ENCODE measurements around the gene QKI. TPM values are rescaled to one million over a fixed set of nuclear protein-coding genes. Genes with fewer than 3 reads are reported as not detected.

Gene QKI
- total and polyA plus RNA-seq, 2 donors (not counting 3 experiments of a cell fraction or from before 2014, with no cell fraction given) = 178 to 232 TPM

DNA sequence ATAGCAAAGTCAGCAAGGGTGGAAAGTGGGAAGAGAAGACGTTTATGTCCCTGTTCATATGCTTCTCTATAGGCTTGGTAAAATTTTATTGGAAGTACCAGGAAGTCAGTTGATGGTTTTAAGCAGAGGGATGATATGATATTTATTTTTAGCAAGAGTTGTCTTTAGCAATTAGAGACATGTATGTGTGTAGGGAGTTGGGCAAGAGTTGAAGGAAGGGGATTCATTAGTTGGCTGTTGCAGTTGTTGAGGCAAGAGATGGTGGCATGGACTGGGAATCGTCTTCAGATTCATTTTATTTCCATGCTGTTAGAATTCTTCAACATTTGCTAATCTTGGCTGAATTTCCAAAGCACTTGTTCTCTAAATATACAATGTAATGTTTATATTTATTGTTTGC is 85.6 kb downstream of the QKI start:
- Histone ChIP-seq H4K20me1 (replicated peaks; ENCODE audit: control insufficient read depth, extremely low read depth, insufficient read depth, low read length) (peaks cover 37% of the 10 kb centered on the region), H3K79me2 (ENCODE audit: control insufficient read depth, insufficient read depth, low read length) (peaks cover 100% of the 10 kb centered on the region), H3K9ac (replicated peaks; ENCODE audit: extremely low read depth, insufficient read depth, low read length) (no peak overlapping the region), H3K27ac (ENCODE audit: insufficient read depth, low read depth, low read length) (no peak overlapping the region), H3K27me3 (ENCODE audit: control insufficient read depth in 2 of 2, insufficient read depth in 2 of 2, low read length in 2 of 2) (no peaks in the 10 kb centered on the region), H3K4me2 (ENCODE audit: insufficient read depth, low read length) (no peak overlapping the region), H3K36me3 (ENCODE audit: control insufficient read depth in 2 of 2, extremely low read depth in 1 of 2, insufficient read depth in 2 of 2, low read length in 2 of 2) (no peaks in the 10 kb centered on the region), H3K9me3 (replicated peaks; ENCODE audit: control insufficient read depth, insufficient read depth, low read length) (no peaks in the 10 kb centered on the region), H3K9me1 (replicated peaks; ENCODE audit: control insufficient read depth, extremely low read depth, insufficient read depth, low read length) (peaks cover 4% of the 10 kb centered on the region), H3K4me3 (replicated peaks in 1 of 3; ENCODE audit: insufficient read depth in 1 of 3, low read depth in 1 of 3, low read length in 3 of 3) (no peak overlapping the region), H3K4me1 (ENCODE audit: control insufficient read depth, extremely low read depth, insufficient read depth, low read length) (peaks cover 2% of the 10 kb centered on the region), H2AFZ (ENCODE audit: low read depth, low read length) (no peak overlapping the region)
- ChIA-PET POLR2A (no interaction called here), CTCF (interaction anchor here (1.4 to 1.6 kb wide), 3 partner anchors 9 to 17 kb away, joined by 4 to 5 read pairs (median 4); no protein-coding TSS in a partner anchor)
- dilution Hi-C loops (cut with MboI; ENCODE audit: extremely low pct_ligation_motif_present, low sequenced_read_pairs) = no loop called here
- intact Hi-C loops (cut with micrococcal nuclease) = no loop called here
- no peak for DNase-seq (ENCODE audit: low read depth, low spot score)
- no peak for FAIRE-seq
- TF ChIP-seq EZH2 (IDR thresholded peaks at IDR 0.05; ENCODE audit: borderline replicate concordance, low read depth, low read length, severe bottlenecking) (no peak), POLR2AphosphoS5 (IDR thresholded peaks at IDR 0.05; ENCODE audit: insufficient read depth, low read depth, low read length) (no peak), JUN (IDR thresholded peaks at IDR 0.05; ENCODE audit: borderline replicate concordance, insufficient read depth, insufficient read length, low read depth) (no peak), GATA2 (IDR thresholded peaks at IDR 0.05; ENCODE audit: insufficient read depth, insufficient read length, low read depth, low read length) (no peak), MYC (IDR thresholded peaks at IDR 0.05; ENCODE audit: low read depth, low read length) (no peak), FOS (IDR thresholded peaks at IDR 0.05; ENCODE audit: borderline replicate concordance, insufficient read depth, low read length) (no peak), POLR2A (IDR thresholded peaks at IDR 0.05; ENCODE audit: low read depth, low read length) (no peak)
- TF ChIP-seq, protein P1, sequence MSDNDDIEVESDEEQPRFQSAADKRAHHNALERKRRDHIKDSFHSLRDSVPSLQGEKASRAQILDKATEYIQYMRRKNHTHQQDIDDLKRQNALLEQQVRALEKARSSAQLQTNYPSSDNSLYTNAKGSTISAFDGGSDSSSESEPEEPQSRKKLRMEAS (IDR thresholded peaks at IDR 0.05; ENCODE audit: insufficient read depth, insufficient read length) = no peak
- TF ChIP-seq, protein P2, sequence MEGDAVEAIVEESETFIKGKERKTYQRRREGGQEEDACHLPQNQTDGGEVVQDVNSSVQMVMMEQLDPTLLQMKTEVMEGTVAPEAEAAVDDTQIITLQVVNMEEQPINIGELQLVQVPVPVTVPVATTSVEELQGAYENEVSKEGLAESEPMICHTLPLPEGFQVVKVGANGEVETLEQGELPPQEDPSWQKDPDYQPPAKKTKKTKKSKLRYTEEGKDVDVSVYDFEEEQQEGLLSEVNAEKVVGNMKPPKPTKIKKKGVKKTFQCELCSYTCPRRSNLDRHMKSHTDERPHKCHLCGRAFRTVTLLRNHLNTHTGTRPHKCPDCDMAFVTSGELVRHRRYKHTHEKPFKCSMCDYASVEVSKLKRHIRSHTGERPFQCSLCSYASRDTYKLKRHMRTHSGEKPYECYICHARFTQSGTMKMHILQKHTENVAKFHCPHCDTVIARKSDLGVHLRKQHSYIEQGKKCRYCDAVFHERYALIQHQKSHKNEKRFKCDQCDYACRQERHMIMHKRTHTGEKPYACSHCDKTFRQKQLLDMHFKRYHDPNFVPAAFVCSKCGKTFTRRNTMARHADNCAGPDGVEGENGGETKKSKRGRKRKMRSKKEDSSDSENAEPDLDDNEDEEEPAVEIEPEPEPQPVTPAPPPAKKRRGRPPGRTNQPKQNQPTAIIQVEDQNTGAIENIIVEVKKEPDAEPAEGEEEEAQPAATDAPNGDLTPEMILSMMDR (IDR thresholded peaks at IDR 0.05; ENCODE audit: extremely low read depth in 1 of 2, insufficient read depth in 1 of 2, low read depth in 1 of 2, low read length in 2 of 2) = no peak
- no TSS peak for BruUV-seq (replicated peaks)

All from endothelial cell of umbilical vein (primary cell).